Measurements from ENCODE around the gene PRODH2.
"Not testable (repeated sequence)": the region's sequence is repeated elsewhere in the genome, so short reads cannot be mapped to it uniquely, and the experiment has no call there.

Gene PRODH2

DNA sequence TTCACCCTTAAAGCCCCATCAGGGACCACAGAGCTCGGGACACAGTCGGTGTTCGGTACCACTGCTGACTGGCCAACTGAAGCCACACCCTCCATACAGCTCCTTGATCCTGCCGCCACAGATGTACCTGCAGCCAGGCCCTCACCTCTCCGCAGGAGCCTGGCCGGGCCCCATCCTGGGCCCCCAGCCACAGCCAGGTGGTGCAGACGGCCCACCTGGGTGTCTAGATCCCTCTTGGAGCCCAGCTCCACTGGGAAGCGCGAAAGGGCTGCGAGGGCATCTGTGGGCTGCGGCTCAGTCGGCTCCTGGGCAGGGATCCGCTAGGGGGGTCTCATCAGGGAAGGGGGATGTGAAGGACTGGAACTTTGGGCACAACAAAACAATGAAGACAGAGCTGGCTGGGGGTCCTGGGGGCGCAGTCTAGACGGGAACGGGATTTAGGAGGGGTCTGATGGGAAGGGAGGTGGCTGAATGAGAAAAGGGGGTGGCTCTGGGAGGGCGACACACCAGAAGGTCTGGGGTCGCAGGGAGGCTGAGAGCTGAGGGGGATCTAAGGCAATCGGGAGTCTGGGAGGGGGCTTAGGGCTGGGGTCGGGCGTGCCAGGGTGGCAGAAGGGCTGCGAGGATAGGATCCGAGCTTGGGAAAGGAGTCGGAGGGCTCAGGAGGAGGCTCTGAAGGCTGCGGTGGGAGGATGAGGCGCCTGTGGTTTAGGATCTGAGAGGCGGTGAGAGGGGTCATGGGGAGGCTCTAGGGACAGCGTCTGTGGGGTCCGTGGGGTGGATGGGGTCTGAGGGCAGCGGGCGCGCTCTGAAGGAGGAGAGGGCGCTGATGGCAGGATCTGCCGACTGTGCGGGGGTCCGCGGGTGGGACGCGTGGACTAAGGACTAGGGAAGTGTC, 15.8 kb downstream of the PRODH2 start:
- DNase-seq (ENCODE audit: low read depth): no peak

DNA sequence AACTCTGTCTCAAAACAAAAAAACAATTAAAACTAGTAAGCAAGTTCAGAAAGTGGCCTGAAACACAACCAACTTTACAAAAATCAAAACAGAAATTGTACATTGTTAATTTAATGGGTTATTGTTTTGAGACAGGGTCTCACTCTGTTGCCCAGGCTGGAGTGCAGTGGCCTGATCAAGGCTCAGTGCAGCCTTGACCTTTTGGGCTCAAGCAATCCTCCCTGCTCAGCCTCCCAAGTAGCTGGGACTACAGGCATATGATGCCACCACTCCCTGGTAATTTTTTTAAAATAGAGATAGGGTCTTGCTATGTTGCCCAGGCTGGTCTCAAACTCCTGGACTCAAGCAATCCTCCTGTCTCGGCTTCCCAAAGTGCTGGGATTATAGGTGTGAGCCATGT, 17.1 kb downstream of the PRODH2 start:
- not testable (repeated sequence) for DNase-seq (ENCODE audit: low read depth)

DNA sequence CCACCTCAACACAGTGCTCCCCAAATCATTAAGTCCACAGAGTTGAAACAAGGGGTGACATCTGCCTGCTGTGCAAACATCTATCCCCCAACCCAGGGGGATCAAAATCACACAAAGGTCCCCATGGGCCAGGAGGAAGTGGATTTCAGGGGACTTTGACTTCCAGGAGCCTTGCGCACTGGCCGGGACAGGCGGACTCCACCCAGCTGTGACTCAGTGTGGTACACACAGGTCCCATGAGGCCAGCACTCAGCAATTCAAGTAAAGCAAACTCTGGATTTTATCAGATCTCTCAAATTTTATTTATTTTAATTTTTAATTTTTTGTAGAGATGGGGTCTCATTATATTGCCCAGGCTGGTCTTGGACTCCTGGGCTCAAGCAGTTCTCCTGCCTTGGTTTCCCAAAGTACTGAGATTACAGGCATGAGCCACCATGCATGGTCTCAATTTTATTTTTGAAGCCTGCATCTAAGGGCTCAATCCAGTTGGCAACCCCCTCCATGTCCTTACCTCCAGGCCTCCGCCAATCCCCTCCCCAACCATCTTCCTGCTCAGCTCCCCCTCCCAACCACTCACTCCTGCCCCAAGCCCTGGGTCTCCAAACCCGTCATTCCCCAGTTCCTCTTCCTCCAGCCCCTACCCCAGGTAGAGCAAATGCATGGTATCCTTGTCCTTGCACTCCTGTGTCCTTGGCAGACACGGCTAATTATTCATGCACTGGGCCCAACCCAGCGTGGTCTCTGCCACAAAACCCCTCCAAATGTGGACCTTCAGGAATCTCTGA, 19.1 kb downstream of the PRODH2 start:
- peak; percentile 46 for DNase-seq (ENCODE audit: low read depth)

DNA sequence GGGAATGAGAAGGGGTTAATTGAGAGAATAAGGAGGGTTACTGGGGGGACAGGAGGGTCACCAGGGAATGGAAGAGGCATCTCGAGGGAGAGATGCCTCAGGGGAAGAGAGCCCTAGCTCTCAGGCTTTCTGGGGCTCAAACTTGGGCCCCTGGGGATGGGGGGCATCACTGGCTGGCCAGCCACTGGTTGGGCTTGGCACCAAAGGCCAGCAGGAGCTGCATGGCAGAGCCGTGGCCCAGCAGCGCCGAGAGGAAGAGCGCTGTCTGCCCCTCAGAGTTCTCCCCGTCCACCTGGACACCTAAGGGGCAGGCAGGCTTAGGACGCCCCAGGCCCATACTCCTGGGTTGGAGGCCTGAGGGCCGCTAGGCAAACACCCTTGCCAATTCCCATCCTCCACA, 19.8 kb downstream of the PRODH2 start:
- DNase-seq (ENCODE audit: low read depth): no peak

DNA sequence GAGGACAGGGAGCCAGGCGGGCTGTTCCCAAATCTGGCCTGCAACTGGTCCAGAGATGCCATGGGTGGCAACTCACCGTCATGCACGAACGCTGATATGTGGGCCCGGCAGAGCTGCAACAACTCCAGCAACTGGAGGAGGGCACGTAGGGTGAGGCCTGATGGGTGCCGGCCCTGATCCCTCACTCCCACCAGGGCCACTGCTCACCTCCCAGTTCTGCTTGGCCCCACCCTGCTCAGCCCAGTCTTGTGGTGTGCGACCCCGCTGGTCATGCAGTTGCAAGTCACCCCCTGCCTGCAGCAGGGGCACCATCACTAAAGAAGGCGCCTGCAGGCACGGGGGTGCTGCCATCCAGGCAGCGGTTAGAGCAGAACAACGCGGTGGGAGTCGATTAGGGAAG, 20.3 kb downstream of the PRODH2 start:
- DNase-seq (ENCODE audit: low read depth): no peak

DNA sequence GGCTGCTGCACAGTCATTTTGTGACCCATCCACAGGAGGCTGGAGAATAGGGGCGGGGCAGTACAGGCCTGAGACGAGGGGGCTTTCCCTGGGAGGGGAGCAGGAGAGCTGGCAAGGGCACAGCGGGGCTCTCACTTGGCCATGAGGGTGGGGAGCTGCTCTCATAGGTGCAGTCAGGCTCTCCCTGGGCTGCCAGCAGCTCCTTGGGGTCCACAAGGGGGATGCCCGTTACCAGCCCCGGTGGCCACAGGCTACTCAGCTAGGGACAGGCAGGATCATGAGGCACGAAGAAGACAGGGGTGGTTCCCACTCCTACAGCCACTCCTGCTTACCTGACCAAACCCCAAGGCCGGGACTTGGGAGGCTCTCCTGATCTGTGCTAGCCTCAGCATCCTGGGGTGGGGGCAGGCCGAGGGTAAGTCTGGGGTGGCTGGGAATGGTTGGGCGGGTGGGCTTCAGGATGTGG, 20.8 kb downstream of the PRODH2 start:
- DNase-seq (ENCODE audit: low read depth): no peak

DNA sequence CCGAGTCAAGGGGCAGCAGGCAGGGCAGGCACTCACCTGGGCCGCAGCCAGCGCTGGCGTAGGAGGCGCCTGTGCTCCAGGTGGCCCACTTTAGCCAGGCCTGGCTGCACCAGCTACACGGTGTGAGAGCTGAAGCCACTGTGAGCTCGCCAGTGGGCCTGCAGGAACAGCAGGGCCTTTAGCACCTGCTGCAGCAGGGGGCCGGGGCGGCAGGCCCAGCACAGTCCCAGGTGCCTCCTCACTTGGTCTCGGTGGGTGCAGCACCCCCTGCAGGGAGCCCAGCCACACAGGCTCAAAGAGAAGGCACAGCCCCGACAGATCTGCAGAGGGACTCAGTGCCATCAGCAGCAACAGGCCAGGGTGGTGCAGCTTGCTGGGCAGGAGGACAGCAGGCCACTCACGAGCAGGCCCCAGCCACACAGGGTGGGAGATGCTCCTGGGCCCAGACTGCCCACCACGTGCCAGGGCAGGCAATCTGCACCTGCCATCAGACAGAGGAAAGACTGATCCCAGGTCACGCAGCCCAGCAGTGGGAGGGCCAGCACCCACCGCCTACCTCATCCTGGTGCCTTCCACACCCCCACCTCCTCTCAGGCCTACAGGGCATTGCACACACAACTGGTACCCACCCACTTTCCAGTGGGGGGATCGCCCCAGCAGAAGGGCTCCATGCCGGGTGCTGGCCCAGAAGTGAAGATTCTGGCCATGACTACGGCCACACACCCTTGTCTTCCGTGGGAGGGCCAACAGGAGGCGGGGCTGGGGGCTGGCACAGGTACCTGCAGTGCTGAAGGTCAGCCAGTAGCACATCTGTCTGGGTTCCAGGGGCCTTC, 21.4 kb downstream of the PRODH2 start:
- DNase-seq (ENCODE audit: low read depth): no peak

DNA sequence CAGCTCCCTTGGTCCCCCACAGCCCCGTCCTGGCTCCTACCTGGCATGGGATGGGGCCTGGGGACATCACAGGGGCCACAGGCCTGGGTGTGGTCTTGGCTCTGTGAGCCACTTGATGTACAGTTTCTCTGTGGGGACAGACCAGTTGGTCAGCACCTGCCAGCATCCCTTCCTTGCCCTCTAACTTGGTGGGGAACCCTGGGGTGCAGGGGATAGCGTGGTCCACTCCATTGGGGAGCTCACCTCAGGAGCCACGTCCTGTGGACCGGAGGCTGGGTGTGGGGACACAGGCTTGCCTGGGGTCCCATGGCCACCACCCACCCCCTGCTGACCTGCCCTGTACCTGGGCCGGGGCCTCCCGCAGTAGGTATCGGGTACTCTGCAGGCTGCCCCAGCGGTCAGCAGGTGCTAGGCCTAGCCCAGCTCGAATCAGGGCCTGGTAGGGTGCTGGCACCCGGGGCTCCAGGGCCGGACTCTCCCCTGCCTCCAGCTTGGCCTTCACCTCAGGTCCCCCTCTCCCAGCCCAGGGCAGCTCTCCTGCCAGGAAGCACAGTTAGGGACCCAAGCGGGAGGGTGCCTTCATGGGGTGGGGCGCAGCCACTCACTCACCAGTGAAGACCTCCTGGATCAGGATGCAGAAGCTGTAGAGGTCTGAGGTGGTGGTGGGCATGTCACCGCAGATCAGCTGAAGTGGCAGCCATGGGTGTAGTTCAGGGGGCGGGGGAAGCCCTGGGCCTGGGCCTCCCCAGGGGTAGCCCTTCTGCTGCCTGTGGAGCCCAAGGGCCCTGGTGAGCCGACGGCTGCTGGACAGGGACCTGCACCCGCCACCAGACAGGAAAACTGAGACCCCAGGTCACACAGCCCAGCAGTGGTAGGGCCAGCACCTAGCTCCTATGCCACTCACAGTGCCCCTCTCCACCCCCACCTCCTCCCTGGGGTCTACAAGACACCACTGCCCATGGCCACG, 22.4 kb downstream of the PRODH2 start:
- no peak for DNase-seq (ENCODE audit: low read depth)

DNA sequence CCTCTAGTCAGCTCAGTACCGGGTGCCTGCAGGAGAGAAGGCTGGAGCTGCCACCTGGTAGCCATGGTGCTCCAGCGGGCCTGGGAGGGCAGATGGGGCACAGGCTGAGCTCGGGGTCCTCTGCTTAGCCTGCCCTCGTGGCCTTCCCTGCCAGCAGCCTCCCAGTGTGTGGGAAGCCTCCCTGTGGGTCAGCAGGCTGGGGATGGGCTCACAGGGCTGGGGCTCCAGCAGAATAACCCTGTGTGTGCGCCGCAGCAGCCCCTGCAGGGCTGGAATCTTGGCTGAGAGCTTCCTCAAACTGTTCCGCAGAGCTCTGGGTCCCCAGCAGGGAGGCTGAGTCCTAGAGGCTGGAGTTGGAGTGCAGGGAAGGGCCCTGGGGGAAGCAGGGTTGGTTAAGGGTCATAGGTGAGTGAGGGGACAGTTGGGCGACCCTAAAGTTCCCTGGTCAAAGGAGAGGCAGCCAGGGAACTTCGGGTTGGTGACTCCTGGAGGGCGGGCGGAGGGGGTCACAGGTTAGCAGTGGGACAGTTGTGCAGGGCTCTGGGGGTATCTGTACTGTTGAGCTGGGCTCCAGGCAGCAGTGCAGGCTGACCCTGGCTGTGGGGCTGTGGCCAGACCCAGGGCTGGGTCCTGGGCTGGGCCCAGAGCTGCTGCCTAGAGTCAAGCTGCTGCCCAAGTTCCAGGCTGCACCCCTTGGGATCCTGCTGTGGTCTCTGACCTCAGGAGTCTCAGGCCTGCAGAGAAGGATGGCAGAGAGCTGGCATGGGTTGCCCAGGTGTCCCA, 23.3 kb downstream of the PRODH2 start:
- DNase-seq (ENCODE audit: low read depth): no peak

DNA sequence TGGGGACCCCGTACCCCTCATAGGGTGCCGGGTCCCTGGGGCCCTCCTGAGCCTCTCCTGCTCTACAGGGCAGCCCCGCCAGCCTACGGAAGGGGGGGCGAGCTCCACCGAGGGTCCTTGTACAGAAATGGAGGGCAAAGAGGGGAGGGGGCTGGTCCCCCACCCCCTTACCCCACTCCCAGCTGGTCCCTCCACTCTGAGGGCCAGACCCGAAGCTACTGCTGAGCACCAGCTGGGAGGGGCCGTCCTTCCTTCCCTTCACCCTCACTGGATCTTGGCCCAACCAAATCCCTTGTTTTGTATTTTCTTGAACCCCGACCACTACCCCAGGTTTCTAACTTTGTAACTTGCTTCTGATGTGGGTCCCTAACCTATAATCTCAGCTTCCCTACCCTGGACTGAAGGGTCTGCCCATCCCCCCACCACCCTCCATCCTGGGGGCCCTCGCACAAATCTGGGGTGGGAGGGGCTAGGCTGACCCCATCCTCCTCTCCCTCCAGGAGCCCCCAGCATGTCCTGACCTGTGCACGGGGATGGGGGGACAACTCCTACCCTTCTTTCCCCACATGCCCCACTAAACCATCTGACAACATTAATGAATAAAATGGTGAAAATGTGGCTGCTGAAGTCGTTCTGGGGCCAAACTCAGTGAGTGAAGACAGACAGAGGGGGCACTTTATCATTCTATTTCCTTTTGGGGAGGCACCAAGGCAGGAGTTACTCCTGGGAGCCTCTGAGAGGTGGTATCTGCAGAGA, 24.3 kb downstream of the PRODH2 start:
- DNase-seq (ENCODE audit: low read depth): no peak

DNA sequence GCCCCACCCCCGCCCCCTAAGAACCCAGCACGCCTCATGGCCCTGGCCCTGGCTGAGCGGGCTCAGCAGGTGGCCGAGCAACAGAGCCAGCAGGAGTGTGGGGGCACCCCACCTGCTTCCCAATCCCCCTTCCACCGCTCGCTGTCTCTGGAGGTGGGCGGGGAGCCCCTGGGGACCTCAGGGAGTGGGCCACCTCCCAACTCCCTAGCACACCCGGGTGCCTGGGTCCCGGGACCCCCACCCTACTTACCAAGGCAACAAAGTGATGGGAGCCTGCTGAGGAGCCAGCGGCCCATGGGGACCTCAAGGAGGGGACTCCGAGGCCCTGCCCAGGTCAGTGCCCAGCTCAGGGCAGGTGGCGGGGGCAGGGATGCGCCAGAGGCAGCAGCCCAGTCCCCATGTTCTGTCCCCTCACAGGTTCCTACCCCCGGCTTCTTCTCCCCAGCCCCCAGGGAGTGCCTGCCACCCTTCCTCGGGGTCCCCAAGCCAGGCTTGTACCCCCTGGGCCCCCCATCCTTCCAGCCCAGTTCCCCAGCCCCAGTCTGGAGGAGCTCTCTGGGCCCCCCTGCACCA, 25.3 kb downstream of the PRODH2 start:
- DNase-seq (ENCODE audit: low read depth): no peak

DNA sequence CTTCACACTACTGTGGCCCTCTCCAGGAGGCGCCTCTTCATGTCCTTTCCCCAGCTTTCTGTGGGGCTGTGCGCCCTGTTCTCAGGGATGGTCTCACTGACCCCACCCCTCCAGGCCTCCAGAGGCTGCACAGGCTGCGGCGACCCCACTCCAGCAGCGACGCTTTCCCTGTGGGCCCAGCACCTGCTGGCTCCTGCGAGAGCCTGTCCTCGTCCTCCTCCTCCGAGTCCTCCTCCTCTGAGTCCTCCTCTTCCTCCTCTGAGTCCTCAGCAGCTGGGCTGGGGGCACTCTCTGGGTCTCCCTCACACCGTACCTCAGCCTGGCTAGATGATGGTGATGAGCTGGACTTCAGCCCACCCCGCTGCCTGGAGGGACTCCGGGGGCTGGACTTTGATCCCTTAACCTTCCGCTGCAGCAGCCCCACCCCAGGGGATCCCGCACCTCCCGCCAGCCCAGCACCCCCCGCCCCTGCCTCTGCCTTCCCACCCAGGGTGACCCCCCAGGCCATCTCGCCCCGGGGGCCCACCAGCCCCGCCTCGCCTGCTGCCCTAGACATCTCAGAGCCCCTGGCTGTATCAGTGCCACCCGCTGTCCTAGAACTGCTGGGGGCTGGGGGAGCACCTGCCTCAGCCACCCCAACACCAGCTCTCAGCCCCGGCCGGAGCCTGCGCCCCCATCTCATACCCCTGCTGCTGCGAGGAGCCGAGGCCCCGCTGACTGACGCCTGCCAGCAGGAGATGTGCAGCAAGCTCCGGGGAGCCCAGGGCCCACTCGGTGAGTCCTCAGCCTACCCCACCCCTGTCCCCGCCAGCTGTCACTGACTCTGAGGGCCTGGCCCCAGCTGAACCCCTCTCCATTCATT, 26.1 kb downstream of the PRODH2 start:
- no peak for DNase-seq (ENCODE audit: low read depth)

DNA sequence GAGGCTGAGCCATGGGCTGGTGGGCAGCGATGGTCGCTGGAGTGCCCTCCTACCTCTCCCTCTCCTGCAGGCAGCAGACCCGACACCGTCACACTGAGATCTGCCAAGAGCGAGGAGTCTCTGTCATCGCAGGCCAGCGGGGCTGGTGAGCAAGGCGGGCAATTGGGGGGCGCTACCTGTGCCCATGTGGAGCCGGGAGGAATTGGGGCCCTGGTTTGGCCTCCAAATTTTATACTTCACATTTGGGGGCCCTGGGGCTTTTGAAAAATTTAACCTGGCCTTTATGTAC, 27.4 kb downstream of the PRODH2 start:
- DNase-seq (ENCODE audit: low read depth): no peak

DNA sequence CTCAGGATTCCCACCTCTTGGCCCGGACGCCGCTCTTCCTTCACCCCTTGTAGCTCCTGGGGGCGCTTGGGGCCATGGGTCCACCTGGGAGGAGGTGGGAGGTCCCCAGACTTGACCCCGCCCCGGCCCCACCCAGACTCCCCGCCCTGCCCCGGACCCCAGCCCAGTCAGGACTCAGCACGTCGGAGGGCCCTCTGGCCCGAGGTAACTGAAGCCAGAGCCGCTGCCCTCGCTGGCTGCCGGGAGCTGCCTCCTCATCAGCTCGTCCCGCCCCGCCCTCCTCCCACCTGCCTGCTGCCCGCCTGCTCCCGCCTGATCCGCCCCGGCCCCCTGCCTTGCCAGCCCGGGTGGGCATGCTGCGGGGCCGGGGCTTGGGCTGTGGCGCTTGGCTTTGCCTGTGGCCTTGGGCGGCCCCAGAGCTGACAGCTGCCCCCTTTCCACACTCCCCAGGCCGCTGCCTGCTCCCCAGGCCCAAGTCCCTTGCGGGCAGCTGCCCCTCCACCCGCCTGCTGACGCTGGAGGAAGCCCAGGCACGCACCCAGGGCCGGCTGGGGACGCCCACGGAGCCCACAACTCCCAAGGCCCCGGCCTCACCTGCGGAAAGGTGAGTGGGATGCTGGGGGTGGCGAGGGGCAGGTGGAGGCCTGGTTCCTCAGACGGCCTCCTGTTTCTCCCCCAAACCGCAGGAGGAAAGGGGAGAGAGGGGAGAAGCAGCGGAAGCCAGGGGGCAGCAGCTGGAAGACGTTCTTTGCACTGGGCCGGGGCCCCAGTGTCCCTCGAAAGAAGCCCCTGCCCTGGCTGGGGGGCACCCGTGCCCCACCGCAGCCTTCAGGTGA, 27.9 kb downstream of the PRODH2 start:
- DNase-seq (ENCODE audit: low read depth): no peak

DNA sequence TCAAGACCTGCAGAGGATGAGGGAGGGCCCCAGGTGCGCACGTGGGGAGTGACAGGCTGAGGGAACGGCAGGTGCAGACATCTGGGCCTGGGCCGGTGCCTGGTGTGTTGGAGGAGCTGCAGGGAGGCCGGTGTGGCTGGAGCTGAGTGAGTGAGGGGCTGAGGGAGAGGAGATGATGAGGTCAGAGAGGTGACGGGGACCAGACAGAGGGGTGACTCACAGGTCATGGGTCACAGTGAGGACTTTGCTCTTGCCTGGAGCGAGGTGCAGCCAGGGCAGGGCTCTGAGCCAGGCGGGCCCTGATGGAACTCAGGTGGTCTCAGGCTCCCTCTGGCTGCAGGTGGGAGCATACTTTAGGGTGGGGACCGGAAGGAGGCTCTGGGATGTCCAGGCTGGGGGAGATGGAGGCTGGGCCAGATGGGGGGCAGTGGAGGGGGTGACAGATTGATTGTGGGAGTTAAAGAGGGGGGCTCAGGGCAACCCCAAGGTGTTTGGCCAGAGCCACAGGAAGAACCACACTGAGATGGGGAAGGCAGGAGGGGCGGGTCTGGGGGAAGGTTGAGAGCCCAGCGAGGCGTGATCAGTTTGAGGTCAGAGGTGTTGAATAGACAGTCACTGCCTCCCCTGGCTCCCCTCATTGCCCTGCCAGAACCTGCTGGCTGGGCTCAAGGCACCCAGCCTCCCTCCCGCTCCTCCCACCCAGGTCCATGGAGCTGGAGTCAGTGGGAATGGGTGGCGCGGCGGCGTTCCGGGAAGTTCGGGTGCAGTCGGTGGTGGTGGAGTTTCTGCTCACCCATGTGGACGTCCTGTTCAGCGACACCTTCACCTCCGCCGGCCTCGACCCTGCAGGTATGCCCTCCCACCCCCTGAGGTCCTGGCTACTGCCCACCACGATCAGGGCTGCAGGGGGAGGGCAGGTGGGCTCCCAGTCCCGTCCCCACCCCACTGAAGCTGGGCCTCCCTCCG, 28.9 kb downstream of the PRODH2 start:
- DNase-seq (ENCODE audit: low read depth): no peak

DNA sequence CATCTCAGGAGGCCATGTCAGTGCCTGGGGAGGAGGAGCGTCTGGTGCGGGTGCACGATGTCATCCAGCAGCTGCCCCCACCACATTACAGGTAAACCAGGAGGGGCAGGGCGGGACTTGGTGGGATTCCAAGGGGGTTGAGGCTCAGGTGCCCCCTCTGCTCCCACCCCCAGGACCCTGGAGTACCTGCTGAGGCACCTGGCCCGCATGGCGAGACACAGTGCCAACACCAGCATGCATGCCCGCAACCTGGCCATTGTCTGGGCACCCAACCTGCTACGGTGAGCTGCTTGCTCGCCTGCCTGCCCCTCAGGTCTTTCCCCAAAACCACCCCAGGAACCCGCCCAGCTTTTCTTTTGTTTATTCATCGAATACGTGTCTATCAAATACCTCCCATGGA, 30.1 kb downstream of the PRODH2 start:
- no peak for DNase-seq (ENCODE audit: low read depth)
